ENCODE measurements around the gene FAM222B.
A peak's percentile ranks its signal among the peaks of the same experiment; 100 is the strongest.

FAM222B gene

DNA sequence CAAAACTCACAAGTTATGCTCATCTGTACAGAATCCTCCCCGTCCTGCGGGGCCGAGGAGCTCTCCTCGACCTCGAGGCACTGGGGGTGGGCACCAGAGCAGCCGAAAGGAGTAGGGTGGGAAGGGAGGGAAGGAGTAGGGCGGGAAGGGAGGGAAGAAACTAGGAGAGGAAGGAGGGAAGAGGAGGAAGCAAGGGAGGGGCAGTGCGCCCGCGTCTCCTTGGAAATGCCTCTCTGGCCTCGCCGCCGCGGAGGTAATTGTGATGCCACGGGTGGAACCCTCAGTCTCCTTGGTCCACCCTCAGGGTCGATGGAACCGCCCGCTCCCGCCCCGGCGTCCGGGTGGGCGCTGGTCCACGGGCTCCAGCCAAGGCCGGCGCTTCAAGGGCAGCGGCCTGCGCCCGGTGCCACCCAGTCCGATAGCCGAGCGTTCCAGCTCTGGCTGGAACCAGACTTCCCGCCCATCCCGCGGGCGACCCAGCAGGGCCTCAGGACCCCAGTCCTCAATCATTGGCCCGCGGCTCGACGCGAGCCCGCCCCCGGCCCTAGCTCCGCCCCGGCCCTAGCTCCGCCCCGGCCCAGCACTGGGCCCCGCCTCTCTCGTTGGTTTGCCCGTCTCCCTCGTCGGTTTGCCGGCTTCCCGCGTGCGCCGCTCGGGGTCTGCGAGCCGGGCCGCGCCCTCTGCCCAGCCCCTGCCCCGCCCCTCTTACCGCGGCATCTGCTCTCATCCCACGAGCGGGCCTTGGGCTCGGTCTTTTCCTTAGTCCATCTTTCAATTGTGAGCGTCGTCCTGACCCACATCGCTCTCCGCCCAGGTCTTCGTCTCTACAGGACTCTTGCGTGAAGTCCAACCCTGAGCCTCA lies 131.5 kb downstream of the FAM222B start:
- DNase-seq, result peak; percentile 43

GRCh38 chr17:28707339-28707720 lies 135.3 kb downstream of the FAM222B start:
- DNase-seq, result no peak

GRCh38 chr17:28706471-28707338 lies 135.9 kb downstream of the FAM222B start:
- DNase-seq, result no peak
